Astrocyte of the spinal cord (primary cell): Measurements from ENCODE around the gene RAB27A.
A peak's percentile ranks its signal among the peaks of the same experiment; 100 is the strongest.

Experiments
- DNase-seq: peaks from one replicate; pipeline ENCODE4 v3.0.0; 2011; ENCODE audit warnings: low read depth, low spot score
- H3K4me3 ChIP-seq: 2 replicates; pipeline ENCODE4 v1.5.1; 2011; ENCODE audit warnings: low read depth, mild to moderate bottlenecking, low read length, moderate library complexity
- CTCF ChIP-seq: IDR thresholded peaks from 2 replicates; pipeline ENCODE4 v1.5.1; 2012; ENCODE audit warnings: low read depth, mild to moderate bottlenecking, low read length, inconsistent platforms
- in situ Hi-C: cut with HindIII; loops from 2 replicates; pipeline ENCODE4 v1.10.0; 2017; ENCODE audit warnings: low sequenced_read_pairs

Gene RAB27A

GRCh38 chr15:55196458-55197361 lies 92.9 kb downstream of the RAB27A start, which contains the start of gene RSL24D1:
RSL24D1 (minus strand) TSS chr15:55196941; CDS start chr15:55196890, 51 bp downstream.
- H3K4me3 ChIP-seq, result peak within 1 kb of the TSS; percentile 94
- DNase-seq, result peak; percentile 99
- in situ Hi-C loops, result no loop called here
- peak; percentile 38 for TF ChIP-seq CTCF

GRCh38 chr15:55195996-55196395 lies 93.6 kb downstream of the RAB27A start:
- in situ Hi-C loops, result no loop called here
- no peak for TF ChIP-seq CTCF
- DNase-seq, result no peak
- H3K4me3 ChIP-seq, result peak overlapping the region; percentile 94

GRCh38 chr15:55194256-55194655 lies 95.4 kb downstream of the RAB27A start:
- no peak for TF ChIP-seq CTCF
- H3K4me3 ChIP-seq, result no peak overlapping the region
- in situ Hi-C loops, result no loop called here
- no peak for DNase-seq

GRCh38 chr15:55186331-55186730 lies 103.3 kb downstream of the RAB27A start:
- DNase-seq, result no peak
- in situ Hi-C loops, result no loop called here
- no peak overlapping the region for H3K4me3 ChIP-seq
- TF ChIP-seq CTCF, result no peak

GRCh38 chr15:55183679-55184078 lies 105.9 kb downstream of the RAB27A start:
- no peak for DNase-seq
- in situ Hi-C loops, result no loop called here
- TF ChIP-seq CTCF, result no peak
- no peak overlapping the region for H3K4me3 ChIP-seq

GRCh38 chr15:55179141-55179540 lies 110.5 kb downstream of the RAB27A start:
- no peak for DNase-seq
- in situ Hi-C loops, result no loop called here
- no peak overlapping the region for H3K4me3 ChIP-seq
- TF ChIP-seq CTCF, result no peak
